ENCODE data around the gene IGF2BP1. TPM values are rescaled to one million over a fixed set of nuclear protein-coding genes. Genes with fewer than 3 reads are reported as not detected.
"Not testable (repeated sequence)": the region's sequence is repeated elsewhere in the genome, so short reads cannot be mapped to it uniquely, and the experiment has no call there.

The IGF2BP1 gene
- total and polyA plus RNA-seq, 2 donors, result 0.03 to 2.9 TPM

GRCh38 chr17:49038544-49038943 lies 41.4 kb downstream of the IGF2BP1 start:
- WGBS, result 74% methylated on average over 1 of the region's 2 CpGs
- Histone ChIP-seq H3K27ac (ENCODE audit: low read depth) (no peak overlapping the region), H3K4me1 (ENCODE audit: insufficient read depth) (no peaks in the 10 kb centered on the region), H3K36me3 (ENCODE audit: insufficient read depth) (no peaks in the 10 kb centered on the region), H3K4me3 (ENCODE audit: low read depth, low read length) (no peak overlapping the region)
- no peak for DNase-seq (ENCODE audit: extremely low spot score)

DNA sequence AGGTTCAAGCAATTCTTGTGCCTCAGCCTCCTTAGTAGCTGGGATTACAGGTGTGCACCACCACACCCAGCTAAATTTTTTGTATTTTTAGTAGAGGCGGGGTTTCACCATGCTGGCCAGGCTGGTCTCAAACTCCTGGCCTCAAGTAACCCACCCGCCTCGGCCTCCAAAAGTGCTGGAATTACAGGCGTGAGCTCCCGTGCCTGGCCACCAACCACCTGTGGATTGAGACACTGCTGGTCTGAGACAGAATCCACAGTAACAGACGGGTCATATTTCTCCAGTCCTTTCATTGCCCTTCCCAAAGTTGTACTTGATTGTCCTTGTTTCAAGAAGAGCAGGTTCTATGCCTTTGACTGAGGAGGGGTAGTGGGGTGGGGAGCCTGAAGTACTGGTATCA lies 42.3 kb downstream of the IGF2BP1 start:
- H3K36me3 ChIP-seq (ENCODE audit: insufficient read depth); H3K27ac ChIP-seq (ENCODE audit: low read depth); H3K4me3 ChIP-seq (ENCODE audit: low read depth, low read length); H3K4me1 ChIP-seq (ENCODE audit: insufficient read depth); DNase-seq (ENCODE audit: extremely low spot score): not testable (repeated sequence)
- 91% methylated on average over 6 of the region's 6 CpGs for WGBS

DNA sequence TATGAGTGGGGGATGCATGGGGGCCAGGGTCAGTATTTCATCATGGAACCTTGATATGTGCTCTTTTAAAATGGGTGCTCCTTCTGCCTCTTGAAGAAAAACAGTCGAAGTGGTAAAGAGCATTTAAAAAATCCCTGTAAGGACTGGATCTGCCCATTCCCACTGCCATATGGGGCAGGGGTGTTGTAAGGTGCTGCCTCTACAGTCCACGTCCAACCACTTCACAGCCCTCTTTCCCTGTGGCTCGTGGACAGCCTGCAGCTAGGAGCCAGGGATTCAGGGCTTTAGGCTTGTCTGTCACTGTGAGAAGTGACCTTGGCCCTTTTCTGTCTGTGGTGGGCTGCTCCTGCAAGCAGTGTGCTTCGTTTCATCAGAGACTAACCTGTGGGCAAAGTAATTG lies 44.3 kb downstream of the IGF2BP1 start:
- no peaks in the 10 kb centered on the region for H3K4me1 ChIP-seq (ENCODE audit: insufficient read depth)
- DNase-seq (ENCODE audit: extremely low spot score), result no peak
- H3K27ac ChIP-seq (ENCODE audit: low read depth), result no peak overlapping the region
- no peaks in the 10 kb centered on the region for H3K36me3 ChIP-seq (ENCODE audit: insufficient read depth)
- WGBS, result 90% methylated on average over 4 of the region's 4 CpGs
- H3K4me3 ChIP-seq (ENCODE audit: low read depth, low read length), result no peak overlapping the region

- no peaks in the 10 kb centered on the region for H3K36me3 ChIP-seq (ENCODE audit: insufficient read depth)
- 81% methylated on average over 2 of the region's 2 CpGs for WGBS
- H3K4me3 ChIP-seq (ENCODE audit: low read depth, low read length), result no peak overlapping the region
- H3K4me1 ChIP-seq (ENCODE audit: insufficient read depth), result no peaks in the 10 kb centered on the region
- H3K27ac ChIP-seq (ENCODE audit: low read depth), result no peak overlapping the region
- no peak for DNase-seq (ENCODE audit: extremely low spot score)
Observed at GRCh38 chr17:49045376-49045775, 48.2 kb downstream of the IGF2BP1 start.

GRCh38 chr17:49046912-49047311 lies 49.7 kb downstream of the IGF2BP1 start:
- H3K27ac ChIP-seq (ENCODE audit: low read depth), result no peak overlapping the region

DNA sequence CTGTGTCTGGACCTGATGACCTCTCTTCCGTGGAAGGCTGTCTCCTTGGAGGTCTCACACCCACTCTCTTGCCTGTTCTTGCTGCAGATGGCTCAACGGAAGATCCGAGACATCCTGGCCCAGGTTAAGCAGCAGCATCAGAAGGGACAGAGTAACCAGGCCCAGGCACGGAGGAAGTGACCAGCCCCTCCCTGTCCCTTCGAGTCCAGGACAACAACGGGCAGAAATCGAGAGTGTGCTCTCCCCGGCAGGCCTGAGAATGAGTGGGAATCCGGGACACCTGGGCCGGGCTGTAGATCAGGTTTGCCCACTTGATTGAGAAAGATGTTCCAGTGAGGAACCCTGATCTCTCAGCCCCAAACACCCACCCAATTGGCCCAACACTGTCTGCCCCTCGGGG lies 52.1 kb downstream of the IGF2BP1 start:
- no peak for DNase-seq (ENCODE audit: extremely low spot score)
- H3K36me3 ChIP-seq (ENCODE audit: insufficient read depth), result no peaks in the 10 kb centered on the region
- 82% methylated on average over 11 of the region's 11 CpGs for WGBS
- H3K27ac ChIP-seq (ENCODE audit: low read depth), result no peak overlapping the region
- H3K4me1 ChIP-seq (ENCODE audit: insufficient read depth), result no peaks in the 10 kb centered on the region
- H3K4me3 ChIP-seq (ENCODE audit: low read depth, low read length), result no peak overlapping the region

More at GRCh38 chr17:49046912-49047311, 49.7 kb downstream of the IGF2BP1 start:
- Histone ChIP-seq H3K4me1 (ENCODE audit: insufficient read depth) (no peaks in the 10 kb centered on the region), H3K36me3 (ENCODE audit: insufficient read depth) (no peaks in the 10 kb centered on the region), H3K4me3 (ENCODE audit: low read depth, low read length) (no peak overlapping the region)
- no peak for DNase-seq (ENCODE audit: extremely low spot score)

GRCh38 chr17:49050611-49051010 lies 53.4 kb downstream of the IGF2BP1 start:
- no peak for DNase-seq (ENCODE audit: extremely low spot score)
- Histone ChIP-seq H3K4me1 (ENCODE audit: insufficient read depth) (no peaks in the 10 kb centered on the region), H3K4me3 (ENCODE audit: low read depth, low read length) (no peak overlapping the region), H3K36me3 (ENCODE audit: insufficient read depth) (no peaks in the 10 kb centered on the region), H3K27ac (ENCODE audit: low read depth) (no peak overlapping the region)
- 97% methylated on average over 2 of the region's 2 CpGs for WGBS

GRCh38 chr17:49051269-49051668 lies 54.1 kb downstream of the IGF2BP1 start:
- no peaks in the 10 kb centered on the region for H3K36me3 ChIP-seq (ENCODE audit: insufficient read depth)
- DNase-seq (ENCODE audit: extremely low spot score), result no peak
- no peak overlapping the region for H3K27ac ChIP-seq (ENCODE audit: low read depth)
- 84% methylated on average over 1 of the region's 1 CpG for WGBS
- no peak overlapping the region for H3K4me3 ChIP-seq (ENCODE audit: low read depth, low read length)
- H3K4me1 ChIP-seq (ENCODE audit: insufficient read depth), result no peaks in the 10 kb centered on the region

DNA sequence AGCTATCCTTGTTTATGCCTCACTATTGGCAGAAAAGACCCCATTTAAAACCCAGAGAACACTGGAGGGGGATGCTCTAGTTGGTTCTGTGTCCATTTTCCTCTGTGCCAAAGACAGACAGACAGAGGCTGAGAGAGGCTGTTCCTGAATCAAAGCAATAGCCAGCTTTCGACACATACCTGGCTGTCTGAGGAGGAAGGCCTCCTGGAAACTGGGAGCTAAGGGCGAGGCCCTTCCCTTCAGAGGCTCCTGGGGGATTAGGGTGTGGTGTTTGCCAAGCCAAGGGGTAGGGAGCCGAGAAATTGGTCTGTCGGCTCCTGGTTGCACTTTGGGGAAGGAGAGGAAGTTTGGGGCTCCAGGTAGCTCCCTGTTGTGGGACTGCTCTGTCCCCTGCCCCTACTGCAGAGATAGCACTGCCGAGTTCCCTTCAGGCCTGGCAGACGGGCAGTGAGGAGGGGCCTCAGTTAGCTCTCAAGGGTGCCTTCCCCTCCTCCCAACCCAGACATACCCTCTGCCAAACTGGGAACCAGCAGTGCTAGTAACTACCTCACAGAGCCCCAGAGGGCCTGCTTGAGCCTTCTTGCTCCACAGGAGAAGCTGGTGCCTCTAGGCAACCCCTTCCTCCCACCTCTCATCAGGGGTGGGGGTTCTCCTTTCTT lies 56.1 kb downstream of the IGF2BP1 start:
- Histone ChIP-seq H3K4me1 (ENCODE audit: insufficient read depth) (no peaks in the 10 kb centered on the region), H3K36me3 (ENCODE audit: insufficient read depth) (no peaks in the 10 kb centered on the region), H3K27ac (ENCODE audit: low read depth) (no peak overlapping the region), H3K4me3 (ENCODE audit: low read depth, low read length) (no peak overlapping the region)
- WGBS, result 78% methylated on average over 6 of the region's 6 CpGs
- no peak for DNase-seq (ENCODE audit: extremely low spot score)

DNA sequence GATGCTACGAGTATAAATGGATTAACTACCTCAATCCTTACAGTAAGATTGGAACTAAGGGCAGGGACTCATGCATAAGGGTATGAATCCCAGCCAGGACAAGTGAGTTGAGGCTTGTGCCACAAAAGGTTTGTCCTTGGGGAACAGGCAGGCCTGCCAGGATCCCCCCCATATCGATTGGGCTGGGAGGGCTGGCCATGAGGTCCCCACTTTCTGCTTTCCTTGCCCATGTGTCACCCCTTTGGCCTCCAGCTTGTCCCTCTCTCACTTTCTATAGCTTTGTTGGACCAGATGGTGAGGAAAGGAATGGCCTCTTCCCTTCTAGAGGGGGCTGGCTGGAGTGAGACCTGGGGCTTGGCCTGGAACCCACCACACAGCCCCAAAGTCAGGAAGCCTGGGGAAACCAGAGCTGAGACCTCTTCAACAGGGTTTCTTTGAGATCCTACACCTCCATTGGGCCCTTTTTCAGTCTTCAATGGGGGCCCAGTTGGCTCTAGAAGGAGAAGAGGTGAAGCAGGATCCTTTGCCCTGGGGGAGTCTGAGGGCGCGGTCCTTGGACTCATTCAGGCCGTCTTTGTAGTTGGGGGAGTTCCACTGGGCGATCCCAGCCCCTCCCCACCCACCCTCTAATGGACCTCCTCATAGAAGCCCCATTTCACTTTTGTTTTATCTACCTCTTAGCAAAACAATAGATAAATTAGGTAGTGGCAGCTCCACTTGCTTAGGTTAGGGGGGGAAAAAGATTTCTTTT lies 57.3 kb downstream of the IGF2BP1 start:
- 88% methylated on average over 6 of the region's 6 CpGs for WGBS

GRCh38 chr17:49055181-49055927 lies 58.2 kb downstream of the IGF2BP1 start:
- Histone ChIP-seq H3K27ac (ENCODE audit: low read depth) (no peak overlapping the region), H3K4me3 (ENCODE audit: low read depth, low read length) (no peak overlapping the region), H3K4me1 (ENCODE audit: insufficient read depth) (no peaks in the 10 kb centered on the region), H3K36me3 (ENCODE audit: insufficient read depth) (no peaks in the 10 kb centered on the region)
- no peak for DNase-seq (ENCODE audit: extremely low spot score)
- 61% methylated on average over 7 of the region's 7 CpGs for WGBS

More for the DNA sequence above, 57.3 kb downstream of the IGF2BP1 start:
- Histone ChIP-seq H3K36me3 (ENCODE audit: insufficient read depth) (no peaks in the 10 kb centered on the region), H3K27ac (ENCODE audit: low read depth) (no peak overlapping the region), H3K4me3 (ENCODE audit: low read depth, low read length) (no peak overlapping the region), H3K4me1 (ENCODE audit: insufficient read depth) (no peaks in the 10 kb centered on the region)
- no peak for DNase-seq (ENCODE audit: extremely low spot score)

DNA sequence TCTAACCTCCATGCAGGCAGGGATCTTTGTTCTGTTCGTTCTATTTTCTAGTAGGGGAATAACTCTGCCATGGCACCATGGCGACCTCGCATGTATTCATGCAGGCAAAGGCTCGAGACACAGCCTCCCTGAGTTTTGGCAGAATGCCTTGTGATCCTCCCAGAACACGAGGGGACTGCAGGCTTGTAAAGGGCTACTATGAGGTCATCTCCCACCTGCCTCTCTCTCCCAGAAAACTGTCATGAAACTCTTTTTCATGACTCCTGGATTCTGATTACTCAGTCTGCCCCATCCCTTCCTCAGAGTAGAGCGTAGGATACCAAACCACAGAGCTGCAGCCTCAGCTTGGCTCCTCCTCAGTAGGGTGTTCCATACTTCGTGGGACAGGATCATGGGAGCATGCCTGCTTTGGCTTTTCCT lies 64.3 kb downstream of the IGF2BP1 start:
- H3K4me1 ChIP-seq (ENCODE audit: insufficient read depth), result no peaks in the 10 kb centered on the region
- H3K27ac ChIP-seq (ENCODE audit: low read depth), result no peak overlapping the region
- DNase-seq (ENCODE audit: extremely low spot score), result no peak
- 45% methylated on average over 7 of the region's 7 CpGs for WGBS
- H3K36me3 ChIP-seq (ENCODE audit: insufficient read depth), result no peaks in the 10 kb centered on the region
- no peak overlapping the region for H3K4me3 ChIP-seq (ENCODE audit: low read depth, low read length)

DNA sequence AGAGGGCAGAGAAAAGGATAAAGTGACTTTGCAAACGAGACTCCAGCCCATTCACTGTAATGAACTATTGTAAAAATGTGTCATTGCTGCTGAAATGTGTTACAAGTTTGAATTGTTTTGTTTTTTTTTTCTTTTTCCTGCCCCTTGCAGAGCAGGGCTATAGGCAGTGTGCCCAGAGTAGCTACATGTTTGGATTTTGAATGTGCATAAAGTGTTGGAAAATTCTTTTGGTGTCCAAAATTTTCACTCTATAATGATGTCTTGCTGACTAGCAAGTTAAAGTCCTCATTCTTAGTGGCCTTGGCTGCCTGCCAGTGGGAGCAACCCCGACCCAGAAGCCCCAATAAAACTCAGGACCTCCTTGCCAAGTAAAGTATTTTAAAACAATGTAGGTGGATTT lies 66.5 kb downstream of the IGF2BP1 start:
- 6% methylated on average over 2 of the region's 2 CpGs for WGBS
- no peak for DNase-seq (ENCODE audit: extremely low spot score)
- no peaks in the 10 kb centered on the region for H3K36me3 ChIP-seq (ENCODE audit: insufficient read depth)
- no peak overlapping the region for H3K4me3 ChIP-seq (ENCODE audit: low read depth, low read length)
- no peaks in the 10 kb centered on the region for H3K4me1 ChIP-seq (ENCODE audit: insufficient read depth)
- no peak overlapping the region for H3K27ac ChIP-seq (ENCODE audit: low read depth)

- Histone ChIP-seq H3K4me1 (ENCODE audit: insufficient read depth) (no peaks in the 10 kb centered on the region), H3K36me3 (ENCODE audit: insufficient read depth) (no peaks in the 10 kb centered on the region), H3K27ac (ENCODE audit: low read depth) (no peak overlapping the region), H3K4me3 (ENCODE audit: low read depth, low read length) (no peak overlapping the region)
- 74% methylated on average over 8 of the region's 8 CpGs for WGBS
- DNase-seq (ENCODE audit: extremely low spot score), result no peak
Observed at GRCh38 chr17:49067163-49067562, 70.0 kb downstream of the IGF2BP1 start.

All from urinary bladder (tissue), 4 donors.